Measurements from ENCODE around the gene MRPL55.

GRCh38 chr1:228149406-228150119 is 40.5 kb upstream of the MRPL55 start, which contains the start of gene GJC2:
- TF ChIP-seq CTCF (IDR thresholded peaks at IDR 0.05) (no peak), EZH2 (IDR thresholded peaks at IDR 0.05) (no peak)
